Measurements from ENCODE around the gene FOXF1. TPM values are rescaled to one million over a fixed set of nuclear protein-coding genes. Genes with fewer than 3 reads are reported as not detected.

FOXF1 gene
- total and polyA plus RNA-seq, 4 donors = 12.2 to 34.4 (median 19.1) TPM

GRCh38 chr16:86476956-86477534, 33.3 kb upstream of the FOXF1 start:
- Histone ChIP-seq H3K9ac (ENCODE audit: insufficient read depth in 1 of 2, low read length in 2 of 2) (no peak overlapping the region), H3K4me3 (no peak overlapping the region), H3K9me3 (ENCODE audit: control insufficient read depth in 4 of 4, insufficient read depth in 3 of 4, low read length in 3 of 4) (peaks cover 0 to 8% (median 3%) of the 10 kb centered on the region in 4 donors), H3K4me1 (ENCODE audit: control insufficient read depth in 5 of 5, insufficient read depth in 5 of 5, low read length in 5 of 5) (peaks cover 0 to 11% (median 0%) of the 10 kb centered on the region in 5 donors), H3K27ac (ENCODE audit: low read depth in 1 of 2, low read length in 1 of 2) (peak overlapping the region in 1 of 2 donors; percentile 44), H3K27me3 (ENCODE audit: control insufficient read depth in 3 of 3, insufficient read depth in 3 of 3, low read length in 2 of 3) (peaks cover 0 to 27% (median 4%) of the 10 kb centered on the region in 3 donors), H3K36me3 (ENCODE audit: control insufficient read depth in 4 of 4, insufficient read depth in 4 of 4, low read length in 4 of 4) (no peaks in the 10 kb centered on the region)
- DNase-seq (no peak), ATAC-seq (ENCODE audit: insufficient read depth, low FRiP score) (no peak)
- WGBS, 2 donors = 25 to 29% methylated on average over 11 of the region's 11 CpGs
- no peak for TF ChIP-seq CTCF (IDR thresholded peaks at IDR 0.05; ENCODE audit: control extremely low read depth, extremely low read depth)

- Histone ChIP-seq H3K27me3 (ENCODE audit: control insufficient read depth in 3 of 3, insufficient read depth in 3 of 3, low read length in 2 of 3) (peaks cover 0 to 32% (median 4%) of the 10 kb centered on the region in 3 donors), H3K36me3 (ENCODE audit: control insufficient read depth in 4 of 4, insufficient read depth in 4 of 4, low read length in 4 of 4) (no peaks in the 10 kb centered on the region), H3K4me1 (ENCODE audit: control insufficient read depth in 5 of 5, insufficient read depth in 5 of 5, low read length in 5 of 5) (peaks cover 0 to 11% (median 0%) of the 10 kb centered on the region in 5 donors), H3K27ac (ENCODE audit: low read depth in 1 of 2, low read length in 1 of 2) (no peak overlapping the region), H3K4me3 (no peak overlapping the region), H3K9me3 (ENCODE audit: control insufficient read depth in 4 of 4, insufficient read depth in 3 of 4, low read length in 3 of 4) (peaks cover 0 to 2% (median under 1%) of the 10 kb centered on the region in 4 donors), H3K9ac (ENCODE audit: insufficient read depth in 1 of 2, low read length in 2 of 2) (no peak overlapping the region)
- WGBS, 2 donors = 57 to 72% methylated on average over 5 of the region's 5 CpGs
- no peak for DNase-seq
- no peak for ATAC-seq (ENCODE audit: insufficient read depth, low FRiP score)
- TF ChIP-seq CTCF (IDR thresholded peaks at IDR 0.05; ENCODE audit: control extremely low read depth, extremely low read depth) = no peak
Measured at GRCh38 chr16:86477642-86478041, 32.7 kb upstream of the FOXF1 start.

GRCh38 chr16:86478779-86479178, 31.5 kb upstream of the FOXF1 start:
- no peak for TF ChIP-seq CTCF (IDR thresholded peaks at IDR 0.05; ENCODE audit: control extremely low read depth, extremely low read depth)
- H3K4me1 ChIP-seq (ENCODE audit: control insufficient read depth in 5 of 5, insufficient read depth in 5 of 5, low read length in 5 of 5) = peaks cover 0 to 11% (median 0%) of the 10 kb centered on the region in 5 donors
- ATAC-seq (ENCODE audit: insufficient read depth, low FRiP score) = no peak
- no peak for DNase-seq
- H3K4me3 ChIP-seq = no peak overlapping the region
- no peak overlapping the region for H3K9ac ChIP-seq (ENCODE audit: insufficient read depth in 1 of 2, low read length in 2 of 2)
- no peak overlapping the region for H3K27ac ChIP-seq (ENCODE audit: low read depth in 1 of 2, low read length in 1 of 2)
- peaks cover 0 to 3% (median under 1%) of the 10 kb centered on the region in 4 donors for H3K9me3 ChIP-seq (ENCODE audit: control insufficient read depth in 4 of 4, insufficient read depth in 3 of 4, low read length in 3 of 4)
- H3K27me3 ChIP-seq (ENCODE audit: control insufficient read depth in 3 of 3, insufficient read depth in 3 of 3, low read length in 2 of 3) = peaks cover 0 to 40% (median 4%) of the 10 kb centered on the region in 3 donors
- no peaks in the 10 kb centered on the region for H3K36me3 ChIP-seq (ENCODE audit: control insufficient read depth in 4 of 4, insufficient read depth in 4 of 4, low read length in 4 of 4)

All from lung (tissue), 12 donors.